HEK293 (cell line): ENCODE results near the gene DNAH3.

Experiments
- CTCF ChIA-PET: fragments of 350-600 bp; formaldehyde crosslinking; extraction: SDS; loops from one replicate; lab custom pipeline; 2021; ENCODE audit warnings: antibody characterized with exemption; lab: Yijun Ruan, JAX
- POLR2A ChIA-PET: fragments of 300-600 bp; formaldehyde crosslinking; extraction: SDS; loops from one replicate; lab custom pipeline; 2020; ENCODE audit warnings: antibody characterized with exemption, inconsistent platforms; lab: Yijun Ruan, JAX
- H3K27ac ChIP-seq: fragments of 200-500 bp; sonication (Bioruptor generic); 2 replicates; pipeline ENCODE4 v1.5.1; 2014; ENCODE audit warnings: low read depth, low read length, control low read depth, inconsistent platforms; ENCODE audit errors: extremely low read depth
- H3K36me3 ChIP-seq, 2 experiments: fragments of 200-500 bp in 1 of 2; sonication (Bioruptor generic) in 1 of 2; 1 replicate in 1 of 2; 2 replicates in 1 of 2; pipeline ENCODE4 v1.5.1; 2014 to 2017; ENCODE audit warnings: inconsistent platforms in 2 of 2, low read length in 2 of 2; ENCODE audit not compliant: control insufficient read depth in 2 of 2, insufficient read depth in 1 of 2
- H3K4me1 ChIP-seq: fragments of 200-500 bp; sonication (Bioruptor generic); 2 replicates; pipeline ENCODE4 v1.5.1; 2014; ENCODE audit warnings: mild to moderate bottlenecking, low read length, inconsistent platforms; ENCODE audit not compliant: control insufficient read depth, insufficient read depth
- H3K4me3 ChIP-seq: 2 replicates; pipeline ENCODE4 v1.5.1; 2011; ENCODE audit warnings: low read depth, mild to moderate bottlenecking, control low read depth, low read length, moderate library complexity
- H3K9me3 ChIP-seq: fragments of 200-500 bp; sonication (Bioruptor generic); 2 replicates; pipeline ENCODE4 v1.5.1; 2014; ENCODE audit warnings: low read depth, low read length, inconsistent platforms; ENCODE audit not compliant: control insufficient read depth, insufficient read depth
- HOXA7 ChIP-seq: sonication (generic); formaldehyde crosslinking; IDR thresholded peaks from 2 replicates; pipeline ENCODE4 v1.8.1; 2022; ENCODE audit warnings: missing genetic modification reagents, borderline replicate concordance
- KLF10 ChIP-seq: fragments of 450-650 bp; IDR thresholded peaks from 2 replicates; pipeline ENCODE4 v1.5.1; 2018; ENCODE audit warnings: missing biosample characterization, mild to moderate bottlenecking, missing genetic modification characterization
- KLF9 ChIP-seq: fragments of 450-650 bp; formaldehyde crosslinking; IDR thresholded peaks from 2 replicates; pipeline ENCODE4 v1.5.1; 2016; ENCODE audit warnings: missing biosample characterization, missing genetic modification characterization, low read depth
- ZIC2 ChIP-seq: fragments of 450-650 bp; formaldehyde crosslinking; IDR thresholded peaks from 2 replicates; pipeline ENCODE4 v1.5.1; 2016; ENCODE audit warnings: missing biosample characterization, missing genetic modification characterization
- ZNF10 ChIP-seq: fragments of 450-650 bp; formaldehyde crosslinking; IDR thresholded peaks from 2 replicates; pipeline ENCODE4 v1.5.1; 2017; ENCODE audit warnings: missing biosample characterization, missing genetic modification characterization
- ZNF184 ChIP-seq: fragments of 450-650 bp; IDR thresholded peaks from 2 replicates; pipeline ENCODE4 v1.5.1; 2018; ENCODE audit warnings: missing biosample characterization, mild to moderate bottlenecking, missing genetic modification characterization
- ZNF398 ChIP-seq: fragments of 450-650 bp; formaldehyde crosslinking; IDR thresholded peaks from 2 replicates; pipeline ENCODE4 v1.5.1; 2017; ENCODE audit warnings: missing biosample characterization, missing genetic modification characterization
- ZNF423 ChIP-seq: fragments of 450-650 bp; formaldehyde crosslinking; IDR thresholded peaks from 2 replicates; pipeline ENCODE4 v1.5.1; 2016; ENCODE audit warnings: missing biosample characterization, missing genetic modification characterization
- ZNF518A ChIP-seq: fragments of 450-650 bp; formaldehyde crosslinking; conservative IDR thresholded peaks from 2 replicates; pipeline ENCODE4 v1.5.1; 2016; ENCODE audit warnings: low read depth, missing biosample characterization, missing genetic modification characterization
- ZNF530 ChIP-seq: fragments of 450-650 bp; formaldehyde crosslinking; IDR thresholded peaks from 2 replicates; pipeline ENCODE4 v1.5.1; 2016; ENCODE audit warnings: low read depth, missing biosample characterization, missing genetic modification characterization
- ZNF585B ChIP-seq: fragments of 450-650 bp; formaldehyde crosslinking; IDR thresholded peaks from 2 replicates; pipeline ENCODE4 v1.5.1; 2016; ENCODE audit warnings: missing biosample characterization, missing genetic modification characterization
- ZNF629 ChIP-seq: fragments of 450-650 bp; formaldehyde crosslinking; IDR thresholded peaks from 2 replicates; pipeline ENCODE4 v1.5.1; 2017; ENCODE audit warnings: missing biosample characterization, missing genetic modification characterization
- ZNF639 ChIP-seq: fragments of 450-650 bp; formaldehyde crosslinking; IDR thresholded peaks from 2 replicates; pipeline ENCODE4 v1.5.1; 2016; ENCODE audit warnings: missing biosample characterization, missing genetic modification characterization
- ZNF658 ChIP-seq: fragments of 450-650 bp; formaldehyde crosslinking; IDR thresholded peaks from 2 replicates; pipeline ENCODE4; 2016; ENCODE audit warnings: missing biosample characterization, missing genetic modification characterization
- TF ChIP-seq, protein P1 (sequence below): fragments of 450-650 bp; formaldehyde crosslinking; IDR thresholded peaks from 2 replicates; pipeline ENCODE4 v1.5.1; 2016; ENCODE audit warnings: missing biosample characterization, missing genetic modification characterization
- TF ChIP-seq, protein P2 (sequence below): fragments of 450-650 bp; formaldehyde crosslinking; IDR thresholded peaks from 2 replicates; pipeline ENCODE4 v1.5.1; 2017; ENCODE audit warnings: missing biosample characterization, missing genetic modification characterization
- TF ChIP-seq, protein P3 (sequence below): fragments of 450-650 bp; formaldehyde crosslinking; conservative IDR thresholded peaks from 2 replicates; pipeline ENCODE4 v1.5.1; 2016; ENCODE audit warnings: low read depth, missing biosample characterization, missing genetic modification characterization
- TF ChIP-seq, protein P4 (sequence below): fragments of 450-650 bp; formaldehyde crosslinking; IDR thresholded peaks from 2 replicates; pipeline ENCODE4 v1.5.1; 2017; ENCODE audit warnings: missing biosample characterization, missing genetic modification characterization

Gene DNAH3

GRCh38 chr16:20905576-20905975 is 245.1 kb downstream of the DNAH3 start:
- Histone ChIP-seq H3K27ac (no peak overlapping the region), H3K4me3 (no peak overlapping the region), H3K4me1 (peaks cover 10% of the 10 kb centered on the region; the same call in 1 of the 2 replicates), H3K9me3 (no peaks in the 10 kb centered on the region), H3K36me3 (no peaks in the 10 kb centered on the region)
- POLR2A ChIA-PET = no interaction called here
- CTCF ChIA-PET = no interaction called here
- TF ChIP-seq ZNF530 (tag by site-specific recombination) = no peak
- no peak for TF ChIP-seq ZNF629 (tag by site-specific recombination)
- TF ChIP-seq, protein P1, sequence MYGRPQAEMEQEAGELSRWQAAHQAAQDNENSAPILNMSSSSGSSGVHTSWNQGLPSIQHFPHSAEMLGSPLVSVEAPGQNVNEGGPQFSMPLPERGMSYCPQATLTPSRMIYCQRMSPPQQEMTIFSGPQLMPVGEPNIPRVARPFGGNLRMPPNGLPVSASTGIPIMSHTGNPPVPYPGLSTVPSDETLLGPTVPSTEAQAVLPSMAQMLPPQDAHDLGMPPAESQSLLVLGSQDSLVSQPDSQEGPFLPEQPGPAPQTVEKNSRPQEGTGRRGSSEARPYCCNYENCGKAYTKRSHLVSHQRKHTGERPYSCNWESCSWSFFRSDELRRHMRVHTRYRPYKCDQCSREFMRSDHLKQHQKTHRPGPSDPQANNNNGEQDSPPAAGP (tag by site-specific recombination) = no peak
- no peak for TF ChIP-seq ZIC2 (tag by site-specific recombination)
- no peak for TF ChIP-seq ZNF423 (tag by site-specific recombination)
- TF ChIP-seq ZNF518A (tag by site-specific recombination) = no peak
- no peak for TF ChIP-seq ZNF398
- TF ChIP-seq HOXA7 (CRISPR knock-in tag) = no peak
- no peak for TF ChIP-seq ZNF658 (tag by site-specific recombination)

DNA sequence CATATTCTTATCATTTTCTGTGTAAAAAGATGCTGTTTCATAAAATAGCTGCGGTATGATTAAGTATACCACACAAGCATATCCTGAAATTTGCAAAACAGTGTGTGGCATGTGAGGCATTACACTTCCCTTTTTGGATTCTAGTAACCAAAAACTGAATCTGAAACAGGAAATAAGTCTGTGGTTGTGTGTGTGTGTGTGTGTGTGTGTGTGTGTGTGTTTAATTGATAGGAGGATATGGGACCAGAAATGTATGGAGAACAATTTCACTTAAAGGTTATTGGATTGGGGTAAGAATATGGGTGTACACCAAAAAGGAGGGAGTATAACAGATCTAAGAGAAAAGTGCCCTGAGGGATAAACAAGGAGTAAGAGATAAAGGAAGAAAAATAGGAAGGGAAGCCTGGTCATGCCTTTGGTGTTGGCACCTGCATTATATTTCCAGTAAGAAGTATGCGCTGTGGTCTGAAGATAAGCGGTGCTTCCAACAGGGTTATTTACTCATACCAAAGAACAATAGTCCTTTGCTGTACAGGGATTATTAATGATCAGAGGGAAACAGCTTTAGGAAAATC is 246.1 kb downstream of the DNAH3 start:
- no peak overlapping the region for H3K4me3 ChIP-seq
- ChIA-PET POLR2A (no interaction called here), CTCF (interaction anchor here (0.6 kb wide), 1 partner anchor 246 kb away, joined by 5 read pairs; no protein-coding TSS in a partner anchor)
- H3K27ac ChIP-seq = no peak overlapping the region
- no peaks in the 10 kb centered on the region for H3K9me3 ChIP-seq
- peaks cover 10% of the 10 kb centered on the region; the same call in 1 of the 2 replicates for H3K4me1 ChIP-seq
- no peaks in the 10 kb centered on the region for H3K36me3 ChIP-seq
- TF ChIP-seq ZNF10 (tag by site-specific recombination) (no peak), ZNF639 (no peak), ZNF184 (tag by site-specific recombination) (no peak), ZNF585B (no peak), KLF10 (tag by site-specific recombination) (no peak), KLF9 (tag by site-specific recombination) (no peak)
- TF ChIP-seq, protein P2, sequence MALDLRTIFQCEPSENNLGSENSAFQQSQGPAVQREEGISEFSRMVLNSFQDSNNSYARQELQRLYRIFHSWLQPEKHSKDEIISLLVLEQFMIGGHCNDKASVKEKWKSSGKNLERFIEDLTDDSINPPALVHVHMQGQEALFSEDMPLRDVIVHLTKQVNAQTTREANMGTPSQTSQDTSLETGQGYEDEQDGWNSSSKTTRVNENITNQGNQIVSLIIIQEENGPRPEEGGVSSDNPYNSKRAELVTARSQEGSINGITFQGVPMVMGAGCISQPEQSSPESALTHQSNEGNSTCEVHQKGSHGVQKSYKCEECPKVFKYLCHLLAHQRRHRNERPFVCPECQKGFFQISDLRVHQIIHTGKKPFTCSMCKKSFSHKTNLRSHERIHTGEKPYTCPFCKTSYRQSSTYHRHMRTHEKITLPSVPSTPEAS (tag by site-specific recombination) = peak; percentile 69
- TF ChIP-seq, protein P3, sequence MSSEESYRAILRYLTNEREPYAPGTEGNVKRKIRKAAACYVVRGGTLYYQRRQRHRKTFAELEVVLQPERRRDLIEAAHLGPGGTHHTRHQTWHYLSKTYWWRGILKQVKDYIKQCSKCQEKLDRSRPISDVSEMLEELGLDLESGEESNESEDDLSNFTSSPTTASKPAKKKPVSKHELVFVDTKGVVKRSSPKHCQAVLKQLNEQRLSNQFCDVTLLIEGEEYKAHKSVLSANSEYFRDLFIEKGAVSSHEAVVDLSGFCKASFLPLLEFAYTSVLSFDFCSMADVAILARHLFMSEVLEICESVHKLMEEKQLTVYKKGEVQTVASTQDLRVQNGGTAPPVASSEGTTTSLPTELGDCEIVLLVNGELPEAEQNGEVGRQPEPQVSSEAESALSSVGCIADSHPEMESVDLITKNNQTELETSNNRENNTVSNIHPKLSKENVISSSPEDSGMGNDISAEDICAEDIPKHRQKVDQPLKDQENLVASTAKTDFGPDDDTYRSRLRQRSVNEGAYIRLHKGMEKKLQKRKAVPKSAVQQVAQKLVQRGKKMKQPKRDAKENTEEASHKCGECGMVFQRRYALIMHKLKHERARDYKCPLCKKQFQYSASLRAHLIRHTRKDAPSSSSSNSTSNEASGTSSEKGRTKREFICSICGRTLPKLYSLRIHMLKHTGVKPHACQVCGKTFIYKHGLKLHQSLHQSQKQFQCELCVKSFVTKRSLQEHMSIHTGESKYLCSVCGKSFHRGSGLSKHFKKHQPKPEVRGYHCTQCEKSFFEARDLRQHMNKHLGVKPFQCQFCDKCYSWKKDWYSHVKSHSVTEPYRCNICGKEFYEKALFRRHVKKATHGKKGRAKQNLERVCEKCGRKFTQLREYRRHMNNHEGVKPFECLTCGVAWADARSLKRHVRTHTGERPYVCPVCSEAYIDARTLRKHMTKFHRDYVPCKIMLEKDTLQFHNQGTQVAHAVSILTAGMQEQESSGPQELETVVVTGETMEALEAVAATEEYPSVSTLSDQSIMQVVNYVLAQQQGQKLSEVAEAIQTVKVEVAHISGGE (tag by site-specific recombination) = peak; percentile 46
- TF ChIP-seq, protein P4, sequence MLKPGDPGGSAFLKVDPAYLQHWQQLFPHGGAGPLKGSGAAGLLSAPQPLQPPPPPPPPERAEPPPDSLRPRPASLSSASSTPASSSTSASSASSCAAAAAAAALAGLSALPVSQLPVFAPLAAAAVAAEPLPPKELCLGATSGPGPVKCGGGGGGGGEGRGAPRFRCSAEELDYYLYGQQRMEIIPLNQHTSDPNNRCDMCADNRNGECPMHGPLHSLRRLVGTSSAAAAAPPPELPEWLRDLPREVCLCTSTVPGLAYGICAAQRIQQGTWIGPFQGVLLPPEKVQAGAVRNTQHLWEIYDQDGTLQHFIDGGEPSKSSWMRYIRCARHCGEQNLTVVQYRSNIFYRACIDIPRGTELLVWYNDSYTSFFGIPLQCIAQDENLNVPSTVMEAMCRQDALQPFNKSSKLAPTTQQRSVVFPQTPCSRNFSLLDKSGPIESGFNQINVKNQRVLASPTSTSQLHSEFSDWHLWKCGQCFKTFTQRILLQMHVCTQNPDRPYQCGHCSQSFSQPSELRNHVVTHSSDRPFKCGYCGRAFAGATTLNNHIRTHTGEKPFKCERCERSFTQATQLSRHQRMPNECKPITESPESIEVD = 0 out of 2 replicates have a peak, but pooled peaks have one; percentile 23
